GM23338 (cell line): ENCODE measurements around the gene UBA5. TPM values are rescaled to one million over a fixed set of nuclear protein-coding genes. Genes with fewer than 3 reads are reported as not detected.

Experiments used
- ATAC-seq: fragments of 200-7000 bp; cut with Tn5 transposase; 3 replicates; pipeline ENCODE4 v1.9.1; 2020
- DNase-seq: peaks from one replicate; pipeline ENCODE4 v3.0.0-alpha.2; 2015; ENCODE audit warnings: low spot score
- H2AFZ ChIP-seq: fragments of 200-600 bp; sonication (generic); 2 replicates; pipeline ENCODE4 v1.8.0; 2016; ENCODE audit warnings: antibody characterized with exemption, mild to moderate bottlenecking, moderate library complexity
- H3F3A ChIP-seq: fragments of 200-600 bp; sonication (generic); replicated peaks from 2 replicates; pipeline ENCODE4 v1.8.0; 2017; ENCODE audit warnings: antibody characterized with exemption, mixed run types, low read depth
- H3K27ac ChIP-seq: fragments of 200-600 bp; sonication (generic); 2 replicates; pipeline ENCODE4 v1.6.1; 2016; ENCODE audit warnings: low read depth
- H3K27me3 ChIP-seq: fragments of 200-600 bp; sonication (generic); 2 replicates; pipeline ENCODE4 v1.8.0; 2016; ENCODE audit warnings: mild to moderate bottlenecking, mixed run types, moderate library complexity; ENCODE audit not compliant: insufficient read depth
- H3K36me3 ChIP-seq: fragments of 200-600 bp; sonication (generic); 2 replicates; pipeline ENCODE4 v1.8.0; 2016; ENCODE audit warnings: mild to moderate bottlenecking; ENCODE audit not compliant: insufficient read depth
- H3K4me1 ChIP-seq: fragments of 200-600 bp; sonication (generic); 2 replicates; pipeline ENCODE4 v1.8.0; 2016; ENCODE audit warnings: mild to moderate bottlenecking, moderate library complexity; ENCODE audit not compliant: insufficient read depth
- H3K4me2 ChIP-seq: fragments of 200-600 bp; sonication (generic); 2 replicates; pipeline ENCODE4 v1.7.1; 2017; ENCODE audit warnings: mixed run types
- H3K4me3 ChIP-seq: fragments of 200-600 bp; sonication (generic); 2 replicates; pipeline ENCODE4 v1.6.1; 2016; ENCODE audit warnings: mixed run types
- H3K79me2 ChIP-seq: fragments of 200-600 bp; sonication (generic); replicated peaks from 2 replicates; pipeline ENCODE4 v1.8.0; 2017; ENCODE audit warnings: mild to moderate bottlenecking; ENCODE audit not compliant: insufficient read depth
- H3K9me2 ChIP-seq: fragments of 200-600 bp; sonication (generic); 2 replicates; pipeline ENCODE4 v1.8.0; 2017; ENCODE audit not compliant: insufficient read depth
- H4K20me1 ChIP-seq: fragments of 200-600 bp; sonication (generic); replicated peaks from 2 replicates; pipeline ENCODE4 v1.8.0; 2017; ENCODE audit warnings: mild to moderate bottlenecking; ENCODE audit not compliant: insufficient read depth
- H3K27ac Mint-ChIP-seq: 2 replicates; pipeline ENCODE4 v1.8.0; 2020; ENCODE audit warnings: inconsistent platforms, mild to moderate bottlenecking, moderate library complexity, mixed read lengths
- H3K27me3 Mint-ChIP-seq: 3 replicates; pipeline ENCODE4 v1.8.0; 2022; ENCODE audit warnings: low read depth, mild to moderate bottlenecking, moderate library complexity, mixed read lengths, inconsistent platforms; ENCODE audit not compliant: insufficient read depth, poor library complexity
- H3K36me3 Mint-ChIP-seq: 3 replicates; pipeline ENCODE4 v1.8.0; 2021; ENCODE audit warnings: low read depth, mild to moderate bottlenecking, inconsistent platforms, moderate library complexity, mixed read lengths
- H3K4me1 Mint-ChIP-seq: 3 replicates; pipeline ENCODE4 v1.8.0; 2020; ENCODE audit warnings: mild to moderate bottlenecking, inconsistent platforms, mixed read lengths
- H3K4me3 Mint-ChIP-seq: 3 replicates; pipeline ENCODE4 v1.8.0; 2021; ENCODE audit warnings: moderate library complexity, mild to moderate bottlenecking, inconsistent platforms, mixed read lengths
- H3K9me3 Mint-ChIP-seq: 3 replicates; pipeline ENCODE4 v1.8.0; 2020; ENCODE audit warnings: moderate library complexity, mild to moderate bottlenecking, inconsistent platforms, mixed read lengths
- CREB1 ChIP-seq: fragments of 250-450 bp; sonication (Bioruptor Pico); IDR thresholded peaks from 2 replicates; pipeline ENCODE4 v1.5.0; 2020; ENCODE audit warnings: low read depth, mild to moderate bottlenecking, moderate library complexity
- EZH2 ChIP-seq: fragments of 200-600 bp; sonication (generic); IDR thresholded peaks from one replicate; pipeline ENCODE4 v1.8.0; 2017; ENCODE audit warnings: antibody characterized with exemption, mild to moderate bottlenecking, low read depth; ENCODE audit not compliant: unreplicated experiment
- EZH2phosphoT487 ChIP-seq: fragments of 200-600 bp; sonication (generic); IDR thresholded peaks from one replicate; pipeline ENCODE4 v1.8.1; 2018; ENCODE audit warnings: antibody characterized with exemption; ENCODE audit not compliant: unreplicated experiment
- JUNB ChIP-seq: IDR thresholded peaks from one replicate; pipeline ENCODE4 v1.6.1; 2016; ENCODE audit warnings: antibody characterized with exemption; ENCODE audit not compliant: unreplicated experiment
- NANOG ChIP-seq: IDR thresholded peaks from 2 replicates; pipeline ENCODE4 v1.6.1; 2016; ENCODE audit warnings: antibody characterized with exemption, borderline replicate concordance
- POLR2AphosphoS5 ChIP-seq: IDR thresholded peaks from 2 replicates; pipeline ENCODE4 v1.6.1; 2016; ENCODE audit warnings: antibody characterized with exemption, low read depth
- STAT1 ChIP-seq: IDR thresholded peaks from one replicate; pipeline ENCODE4 v1.6.1; 2016; ENCODE audit warnings: antibody characterized with exemption; ENCODE audit not compliant: unreplicated experiment
- ZNF114 ChIP-seq: fragments of 250-450 bp; sonication (Bioruptor Pico); IDR thresholded peaks from 2 replicates; pipeline ENCODE4 v1.5.0; 2020; ENCODE audit warnings: mild to moderate bottlenecking, moderate library complexity
- ZNF331 ChIP-seq: fragments of 250-450 bp; sonication (Bioruptor Pico); IDR thresholded peaks from 2 replicates; pipeline ENCODE4 v1.5.0; 2020; ENCODE audit warnings: low read depth, mild to moderate bottlenecking, moderate library complexity
- polyA plus RNA-seq: library from polyadenylated mRNA; unstranded; fragments of >200 nt; fragmentation: Nextera tagmentation; extraction: Ambion mirVana; gene quantifications from 2 replicates; pipeline ENCODE4 v1.2.1, GENCODE V29; 2016
- total RNA-seq: library from RNA; depleted of rRNA; stranded (reverse); fragments of >200 nt; shearing (Covaris generic); gene quantifications from 2 replicates; pipeline ENCODE4 v1.2.3, GENCODE V29; 2014
- TF ChIP-seq, protein P1 (sequence below): IDR thresholded peaks from 2 replicates; pipeline ENCODE4 v1.6.1; 2016; ENCODE audit warnings: antibody characterized with exemption
- TF ChIP-seq, protein P2 (sequence below), 2 experiments: fragments of 200-600 bp in 1 of 2; sonication (generic) in 1 of 2; conservative IDR thresholded peaks; 2 replicates each; pipeline versions ENCODE4 v1.5.1 to v1.6.1; 2016 to 2017; ENCODE audit warnings: antibody characterized with exemption in 2 of 2, low read depth in 2 of 2, mild to moderate bottlenecking in 2 of 2, moderate library complexity in 1 of 2
- TF ChIP-seq, protein P3 (sequence below): fragments of 250-450 bp; sonication (Bioruptor Pico); IDR thresholded peaks from 2 replicates; pipeline ENCODE4 v1.5.0; 2020; ENCODE audit warnings: mild to moderate bottlenecking, moderate library complexity
- TF ChIP-seq, protein P4 (sequence below): IDR thresholded peaks from one replicate; pipeline ENCODE4 v1.6.1; 2018; ENCODE audit warnings: antibody characterized with exemption; ENCODE audit not compliant: unreplicated experiment

Gene UBA5
- total and polyA plus RNA-seq, 2 experiments from 2014 or later, result 22.8 to 51.5 TPM

DNA sequence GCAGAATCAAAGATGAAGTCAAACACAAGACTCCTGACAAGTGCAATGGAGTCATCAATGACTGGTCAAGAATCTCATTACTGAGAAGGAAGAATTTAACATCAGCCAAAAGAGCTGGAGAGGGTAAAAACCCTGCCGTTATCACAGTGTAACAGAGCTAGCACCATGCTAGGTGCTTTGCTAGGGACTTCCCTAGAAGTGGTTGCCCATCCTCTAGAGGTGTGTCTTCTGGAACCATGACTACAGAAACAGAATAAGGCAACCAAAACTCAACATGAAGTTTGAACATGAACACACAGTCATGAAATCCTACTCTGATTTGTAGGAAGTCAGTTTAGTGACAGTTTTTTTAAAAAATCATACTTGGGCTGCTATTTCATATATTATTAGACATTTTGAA is 10.0 kb upstream of the UBA5 start:
- Mint-ChIP-seq H3K9me3 (no peaks in the 10 kb centered on the region), H3K4me3 (no peak overlapping the region), H3K27me3 (no peaks in the 10 kb centered on the region), H3K36me3 (no peaks in the 10 kb centered on the region), H3K27ac (no peak overlapping the region), H3K4me1 (no peaks in the 10 kb centered on the region)
- H3K36me3 ChIP-seq, result no peaks in the 10 kb centered on the region
- no peak for ATAC-seq
- H3K79me2 ChIP-seq, result peaks cover 3% of the 10 kb centered on the region; the same call in 1 of the 2 replicates
- DNase-seq, result no peak
- H4K20me1 ChIP-seq, result no peaks in the 10 kb centered on the region
- no peak overlapping the region for H3K27ac ChIP-seq
- no peak for TF ChIP-seq ZNF114 (CRISPR knock-in tag)
- TF ChIP-seq CREB1 (CRISPR knock-in tag), result no peak
- TF ChIP-seq NANOG, result no peak
- TF ChIP-seq, protein P1, sequence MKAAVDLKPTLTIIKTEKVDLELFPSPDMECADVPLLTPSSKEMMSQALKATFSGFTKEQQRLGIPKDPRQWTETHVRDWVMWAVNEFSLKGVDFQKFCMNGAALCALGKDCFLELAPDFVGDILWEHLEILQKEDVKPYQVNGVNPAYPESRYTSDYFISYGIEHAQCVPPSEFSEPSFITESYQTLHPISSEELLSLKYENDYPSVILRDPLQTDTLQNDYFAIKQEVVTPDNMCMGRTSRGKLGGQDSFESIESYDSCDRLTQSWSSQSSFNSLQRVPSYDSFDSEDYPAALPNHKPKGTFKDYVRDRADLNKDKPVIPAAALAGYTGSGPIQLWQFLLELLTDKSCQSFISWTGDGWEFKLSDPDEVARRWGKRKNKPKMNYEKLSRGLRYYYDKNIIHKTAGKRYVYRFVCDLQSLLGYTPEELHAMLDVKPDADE, result no peak
- TF ChIP-seq, protein P2, sequence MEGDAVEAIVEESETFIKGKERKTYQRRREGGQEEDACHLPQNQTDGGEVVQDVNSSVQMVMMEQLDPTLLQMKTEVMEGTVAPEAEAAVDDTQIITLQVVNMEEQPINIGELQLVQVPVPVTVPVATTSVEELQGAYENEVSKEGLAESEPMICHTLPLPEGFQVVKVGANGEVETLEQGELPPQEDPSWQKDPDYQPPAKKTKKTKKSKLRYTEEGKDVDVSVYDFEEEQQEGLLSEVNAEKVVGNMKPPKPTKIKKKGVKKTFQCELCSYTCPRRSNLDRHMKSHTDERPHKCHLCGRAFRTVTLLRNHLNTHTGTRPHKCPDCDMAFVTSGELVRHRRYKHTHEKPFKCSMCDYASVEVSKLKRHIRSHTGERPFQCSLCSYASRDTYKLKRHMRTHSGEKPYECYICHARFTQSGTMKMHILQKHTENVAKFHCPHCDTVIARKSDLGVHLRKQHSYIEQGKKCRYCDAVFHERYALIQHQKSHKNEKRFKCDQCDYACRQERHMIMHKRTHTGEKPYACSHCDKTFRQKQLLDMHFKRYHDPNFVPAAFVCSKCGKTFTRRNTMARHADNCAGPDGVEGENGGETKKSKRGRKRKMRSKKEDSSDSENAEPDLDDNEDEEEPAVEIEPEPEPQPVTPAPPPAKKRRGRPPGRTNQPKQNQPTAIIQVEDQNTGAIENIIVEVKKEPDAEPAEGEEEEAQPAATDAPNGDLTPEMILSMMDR (conservative IDR thresholded peaks at IDR 0.05; ENCODE audit: low read depth in 2 of 2), result no peak
- TF ChIP-seq EZH2, result no peak
- TF ChIP-seq, protein P3, sequence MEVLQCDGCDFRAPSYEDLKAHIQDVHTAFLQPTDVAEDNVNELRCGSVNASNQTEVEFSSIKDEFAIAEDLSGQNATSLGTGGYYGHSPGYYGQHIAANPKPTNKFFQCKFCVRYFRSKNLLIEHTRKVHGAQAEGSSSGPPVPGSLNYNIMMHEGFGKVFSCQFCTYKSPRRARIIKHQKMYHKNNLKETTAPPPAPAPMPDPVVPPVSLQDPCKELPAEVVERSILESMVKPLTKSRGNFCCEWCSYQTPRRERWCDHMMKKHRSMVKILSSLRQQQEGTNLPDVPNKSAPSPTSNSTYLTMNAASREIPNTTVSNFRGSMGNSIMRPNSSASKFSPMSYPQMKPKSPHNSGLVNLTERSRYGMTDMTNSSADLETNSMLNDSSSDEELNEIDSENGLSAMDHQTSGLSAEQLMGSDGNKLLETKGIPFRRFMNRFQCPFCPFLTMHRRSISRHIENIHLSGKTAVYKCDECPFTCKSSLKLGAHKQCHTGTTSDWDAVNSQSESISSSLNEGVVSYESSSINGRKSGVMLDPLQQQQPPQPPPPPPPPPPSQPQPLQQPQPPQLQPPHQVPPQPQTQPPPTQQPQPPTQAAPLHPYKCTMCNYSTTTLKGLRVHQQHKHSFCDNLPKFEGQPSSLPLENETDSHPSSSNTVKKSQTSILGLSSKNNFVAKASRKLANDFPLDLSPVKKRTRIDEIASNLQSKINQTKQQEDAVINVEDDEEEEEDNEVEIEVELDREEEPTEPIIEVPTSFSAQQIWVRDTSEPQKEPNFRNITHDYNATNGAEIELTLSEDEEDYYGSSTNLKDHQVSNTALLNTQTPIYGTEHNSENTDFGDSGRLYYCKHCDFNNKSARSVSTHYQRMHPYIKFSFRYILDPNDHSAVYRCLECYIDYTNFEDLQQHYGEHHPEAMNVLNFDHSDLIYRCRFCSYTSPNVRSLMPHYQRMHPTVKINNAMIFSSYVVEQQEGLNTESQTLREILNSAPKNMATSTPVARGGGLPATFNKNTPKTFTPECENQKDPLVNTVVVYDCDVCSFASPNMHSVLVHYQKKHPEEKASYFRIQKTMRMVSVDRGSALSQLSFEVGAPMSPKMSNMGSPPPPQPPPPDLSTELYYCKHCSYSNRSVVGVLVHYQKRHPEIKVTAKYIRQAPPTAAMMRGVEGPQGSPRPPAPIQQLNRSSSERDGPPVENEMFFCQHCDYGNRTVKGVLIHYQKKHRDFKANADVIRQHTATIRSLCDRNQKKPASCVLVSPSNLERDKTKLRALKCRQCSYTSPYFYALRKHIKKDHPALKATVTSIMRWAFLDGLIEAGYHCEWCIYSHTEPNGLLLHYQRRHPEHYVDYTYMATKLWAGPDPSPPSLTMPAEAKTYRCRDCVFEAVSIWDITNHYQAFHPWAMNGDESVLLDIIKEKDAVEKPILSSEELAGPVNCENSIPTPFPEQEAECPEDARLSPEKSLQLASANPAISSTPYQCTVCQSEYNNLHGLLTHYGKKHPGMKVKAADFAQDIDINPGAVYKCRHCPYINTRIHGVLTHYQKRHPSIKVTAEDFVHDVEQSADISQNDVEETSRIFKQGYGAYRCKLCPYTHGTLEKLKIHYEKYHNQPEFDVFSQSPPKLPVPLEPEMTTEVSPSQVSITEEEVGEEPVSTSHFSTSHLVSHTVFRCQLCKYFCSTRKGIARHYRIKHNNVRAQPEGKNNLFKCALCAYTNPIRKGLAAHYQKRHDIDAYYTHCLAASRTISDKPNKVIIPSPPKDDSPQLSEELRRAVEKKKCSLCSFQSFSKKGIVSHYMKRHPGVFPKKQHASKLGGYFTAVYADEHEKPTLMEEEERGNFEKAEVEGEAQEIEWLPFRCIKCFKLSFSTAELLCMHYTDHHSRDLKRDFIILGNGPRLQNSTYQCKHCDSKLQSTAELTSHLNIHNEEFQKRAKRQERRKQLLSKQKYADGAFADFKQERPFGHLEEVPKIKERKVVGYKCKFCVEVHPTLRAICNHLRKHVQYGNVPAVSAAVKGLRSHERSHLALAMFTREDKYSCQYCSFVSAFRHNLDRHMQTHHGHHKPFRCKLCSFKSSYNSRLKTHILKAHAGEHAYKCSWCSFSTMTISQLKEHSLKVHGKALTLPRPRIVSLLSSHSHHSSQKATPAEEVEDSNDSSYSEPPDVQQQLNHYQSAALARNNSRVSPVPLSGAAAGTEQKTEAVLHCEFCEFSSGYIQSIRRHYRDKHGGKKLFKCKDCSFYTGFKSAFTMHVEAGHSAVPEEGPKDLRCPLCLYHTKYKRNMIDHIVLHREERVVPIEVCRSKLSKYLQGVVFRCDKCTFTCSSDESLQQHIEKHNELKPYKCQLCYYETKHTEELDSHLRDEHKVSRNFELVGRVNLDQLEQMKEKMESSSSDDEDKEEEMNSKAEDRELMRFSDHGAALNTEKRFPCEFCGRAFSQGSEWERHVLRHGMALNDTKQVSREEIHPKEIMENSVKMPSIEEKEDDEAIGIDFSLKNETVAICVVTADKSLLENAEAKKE (CRISPR knock-in tag), result no peak
- no peak for TF ChIP-seq STAT1
- no peak for TF ChIP-seq POLR2AphosphoS5
- TF ChIP-seq, protein P4, sequence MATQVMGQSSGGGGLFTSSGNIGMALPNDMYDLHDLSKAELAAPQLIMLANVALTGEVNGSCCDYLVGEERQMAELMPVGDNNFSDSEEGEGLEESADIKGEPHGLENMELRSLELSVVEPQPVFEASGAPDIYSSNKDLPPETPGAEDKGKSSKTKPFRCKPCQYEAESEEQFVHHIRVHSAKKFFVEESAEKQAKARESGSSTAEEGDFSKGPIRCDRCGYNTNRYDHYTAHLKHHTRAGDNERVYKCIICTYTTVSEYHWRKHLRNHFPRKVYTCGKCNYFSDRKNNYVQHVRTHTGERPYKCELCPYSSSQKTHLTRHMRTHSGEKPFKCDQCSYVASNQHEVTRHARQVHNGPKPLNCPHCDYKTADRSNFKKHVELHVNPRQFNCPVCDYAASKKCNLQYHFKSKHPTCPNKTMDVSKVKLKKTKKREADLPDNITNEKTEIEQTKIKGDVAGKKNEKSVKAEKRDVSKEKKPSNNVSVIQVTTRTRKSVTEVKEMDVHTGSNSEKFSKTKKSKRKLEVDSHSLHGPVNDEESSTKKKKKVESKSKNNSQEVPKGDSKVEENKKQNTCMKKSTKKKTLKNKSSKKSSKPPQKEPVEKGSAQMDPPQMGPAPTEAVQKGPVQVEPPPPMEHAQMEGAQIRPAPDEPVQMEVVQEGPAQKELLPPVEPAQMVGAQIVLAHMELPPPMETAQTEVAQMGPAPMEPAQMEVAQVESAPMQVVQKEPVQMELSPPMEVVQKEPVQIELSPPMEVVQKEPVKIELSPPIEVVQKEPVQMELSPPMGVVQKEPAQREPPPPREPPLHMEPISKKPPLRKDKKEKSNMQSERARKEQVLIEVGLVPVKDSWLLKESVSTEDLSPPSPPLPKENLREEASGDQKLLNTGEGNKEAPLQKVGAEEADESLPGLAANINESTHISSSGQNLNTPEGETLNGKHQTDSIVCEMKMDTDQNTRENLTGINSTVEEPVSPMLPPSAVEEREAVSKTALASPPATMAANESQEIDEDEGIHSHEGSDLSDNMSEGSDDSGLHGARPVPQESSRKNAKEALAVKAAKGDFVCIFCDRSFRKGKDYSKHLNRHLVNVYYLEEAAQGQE, result no peak
- TF ChIP-seq EZH2phosphoT487, result no peak
- no peak for TF ChIP-seq JUNB
- no peak for TF ChIP-seq ZNF331 (CRISPR knock-in tag)
- H3K4me2 ChIP-seq, result no peak overlapping the region
- H2AFZ ChIP-seq, result no peak overlapping the region
- H3K4me3 ChIP-seq, result no peak overlapping the region
- H3K9me2 ChIP-seq, result no peaks in the 10 kb centered on the region
- H3F3A ChIP-seq, result no peaks in the 10 kb centered on the region
- no peaks in the 10 kb centered on the region for H3K4me1 ChIP-seq
- no peaks in the 10 kb centered on the region for H3K27me3 ChIP-seq
